Body of pancreas (tissue), 4 donors: ENCODE data around the gene EPN2. TPM values are rescaled to one million over a fixed set of nuclear protein-coding genes. Genes with fewer than 3 reads are reported as not detected.

Source experiments
- ATAC-seq: fragments of 150-250 bp; one replicate; pipeline ENCODE4 v1.9.1; 2016
- DNase-seq, 4 donors: peaks; one replicate each; pipeline ENCODE4 v3.0.0-alpha.2; 2019
- H3K27ac ChIP-seq, 4 donors: fragments of 200-600 bp; sonication (generic); 1 replicate in 3 of 4; 2 replicates in 1 of 4; pipeline versions ENCODE4 v1.5.1 to v1.6.1; 2016 to 2019; ENCODE audit warnings: mild to moderate bottlenecking in 1 of 4, mixed read lengths in 1 of 4, moderate library complexity in 1 of 4
- H3K27me3 ChIP-seq, 2 donors: fragments of 200-600 bp; sonication (generic); one replicate each; pipeline ENCODE4 v1.6.0; 2016; ENCODE audit warnings: mild to moderate bottlenecking in 1 of 2
- H3K36me3 ChIP-seq, 2 donors: fragments of 200-600 bp; sonication (generic); replicated peaks in 1 of 2; 2 replicates each; pipeline ENCODE4 v1.5.1; 2016; ENCODE audit warnings: low read depth in 2 of 2; ENCODE audit not compliant: insufficient read depth in 1 of 2
- H3K4me1 ChIP-seq: fragments of 200-600 bp; sonication (generic); one replicate; pipeline ENCODE4 v1.6.0; 2016
- H3K4me3 ChIP-seq, 2 donors: fragments of 200-600 bp; sonication (generic); 1 replicate in 1 of 2; 2 replicates in 1 of 2; pipeline ENCODE4 v1.5.1; 2016 to 2019
- H3K9me3 ChIP-seq, 3 donors: fragments of 200-600 bp; sonication (generic); 1 replicate in 2 of 3; 2 replicates in 1 of 3; pipeline ENCODE4 v1.5.1; 2016
- POLR2A ChIP-seq, 3 donors: fragments of 450-650 bp; IDR thresholded peaks; one replicate each; pipeline ENCODE4 v1.6.1; 2016; ENCODE audit warnings: antibody characterized with exemption in 3 of 3, mild to moderate bottlenecking in 2 of 3
- WGBS, 2 donors: methylation state at CpG; one replicate each; pipeline ENCODE4 v1.1.5; 2017; 5-methylcytosine and 5-hydroxymethylcytosine counted together
- intact Hi-C: fragments of 100-400 bp; cut with DNase I; formaldehyde crosslinking; loops from one replicate; pipeline ENCODE4 v1.15.1; 2023
- total RNA-seq, 2 donors: library from RNA; depleted of rRNA; stranded (reverse); fragments of >200 nt; gene quantifications; one replicate each; pipeline ENCODE4 v1.1.0, GENCODE V29; 2016
- TF ChIP-seq, protein P1 (sequence below), 7 experiments: fragments of 450-650 bp in 4 of 7; fragments of 200-600 bp in 3 of 7; sonication (generic) in 3 of 7; IDR thresholded peaks; one replicate each; pipeline ENCODE4 v1.5.1; 2016 to 2019; ENCODE audit warnings: antibody characterized with exemption in 7 of 7

EPN2 gene
- total RNA-seq, 2 donors from 2014 or later: 32.7 to 46.5 TPM

DNA sequence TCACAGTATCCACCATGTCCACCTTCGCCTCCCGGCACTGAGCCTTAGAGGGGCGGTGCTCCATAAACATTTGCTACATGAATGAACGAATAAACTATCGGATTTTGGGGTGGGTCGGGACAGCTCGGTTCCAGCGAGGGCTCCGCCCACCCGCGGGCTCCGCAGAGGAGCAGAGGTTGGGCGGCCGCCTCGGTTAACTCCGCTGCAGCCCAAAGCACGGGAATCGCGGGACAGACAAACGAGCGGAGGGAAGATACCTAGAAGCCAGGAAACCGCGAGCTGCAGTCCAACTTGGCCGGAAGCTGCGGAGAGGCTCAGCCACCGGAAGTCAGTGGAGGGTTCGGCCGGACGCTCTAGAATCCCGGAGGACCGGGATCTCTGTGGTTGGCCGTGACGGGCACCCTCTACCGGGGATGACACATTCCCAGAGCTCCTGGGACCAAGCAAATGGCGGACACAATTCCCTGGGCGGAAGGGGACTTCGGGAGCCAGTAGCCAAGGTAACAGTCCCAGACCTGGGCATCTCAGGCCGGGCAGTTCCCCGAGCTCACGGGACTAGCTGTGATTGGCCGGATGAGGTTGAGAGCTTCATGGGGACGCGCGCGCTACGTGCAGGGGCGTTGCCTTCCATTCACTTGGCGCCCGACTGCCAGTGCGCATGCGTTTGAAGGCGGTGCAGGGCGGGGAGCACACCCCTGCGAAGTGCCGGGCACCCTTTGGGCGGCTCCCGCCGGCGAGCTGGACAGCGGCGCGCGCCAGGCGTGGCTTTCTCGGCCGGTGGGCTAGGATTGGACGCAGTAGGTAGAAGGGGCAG, 140.6 kb downstream of the EPN2 start:
- Histone ChIP-seq H3K36me3 (peaks cover 0 to 6% of the 10 kb centered on the region in 2 donors), H3K27ac (peak overlapping the region; percentile 88 to 98 (median 92)), H3K9me3 (no peaks in the 10 kb centered on the region), H3K27me3 (no peaks in the 10 kb centered on the region), H3K4me1 (peaks cover 16% of the 10 kb centered on the region), H3K4me3 (peak overlapping the region; percentile 71 to 76)
- peak; percentile 98 for DNase-seq
- peak; percentile 56 to 83 (median 80) for TF ChIP-seq POLR2A (IDR thresholded peaks at IDR 0.05)
- TF ChIP-seq, protein P1, sequence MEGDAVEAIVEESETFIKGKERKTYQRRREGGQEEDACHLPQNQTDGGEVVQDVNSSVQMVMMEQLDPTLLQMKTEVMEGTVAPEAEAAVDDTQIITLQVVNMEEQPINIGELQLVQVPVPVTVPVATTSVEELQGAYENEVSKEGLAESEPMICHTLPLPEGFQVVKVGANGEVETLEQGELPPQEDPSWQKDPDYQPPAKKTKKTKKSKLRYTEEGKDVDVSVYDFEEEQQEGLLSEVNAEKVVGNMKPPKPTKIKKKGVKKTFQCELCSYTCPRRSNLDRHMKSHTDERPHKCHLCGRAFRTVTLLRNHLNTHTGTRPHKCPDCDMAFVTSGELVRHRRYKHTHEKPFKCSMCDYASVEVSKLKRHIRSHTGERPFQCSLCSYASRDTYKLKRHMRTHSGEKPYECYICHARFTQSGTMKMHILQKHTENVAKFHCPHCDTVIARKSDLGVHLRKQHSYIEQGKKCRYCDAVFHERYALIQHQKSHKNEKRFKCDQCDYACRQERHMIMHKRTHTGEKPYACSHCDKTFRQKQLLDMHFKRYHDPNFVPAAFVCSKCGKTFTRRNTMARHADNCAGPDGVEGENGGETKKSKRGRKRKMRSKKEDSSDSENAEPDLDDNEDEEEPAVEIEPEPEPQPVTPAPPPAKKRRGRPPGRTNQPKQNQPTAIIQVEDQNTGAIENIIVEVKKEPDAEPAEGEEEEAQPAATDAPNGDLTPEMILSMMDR (IDR thresholded peaks at IDR 0.05): no peak
- ATAC-seq: peak; percentile 90
- intact Hi-C loops: no loop called here
- WGBS, 2 donors: 0 to 1% methylated on average over 13 to 67 of the region's 67 CpGs

DNA sequence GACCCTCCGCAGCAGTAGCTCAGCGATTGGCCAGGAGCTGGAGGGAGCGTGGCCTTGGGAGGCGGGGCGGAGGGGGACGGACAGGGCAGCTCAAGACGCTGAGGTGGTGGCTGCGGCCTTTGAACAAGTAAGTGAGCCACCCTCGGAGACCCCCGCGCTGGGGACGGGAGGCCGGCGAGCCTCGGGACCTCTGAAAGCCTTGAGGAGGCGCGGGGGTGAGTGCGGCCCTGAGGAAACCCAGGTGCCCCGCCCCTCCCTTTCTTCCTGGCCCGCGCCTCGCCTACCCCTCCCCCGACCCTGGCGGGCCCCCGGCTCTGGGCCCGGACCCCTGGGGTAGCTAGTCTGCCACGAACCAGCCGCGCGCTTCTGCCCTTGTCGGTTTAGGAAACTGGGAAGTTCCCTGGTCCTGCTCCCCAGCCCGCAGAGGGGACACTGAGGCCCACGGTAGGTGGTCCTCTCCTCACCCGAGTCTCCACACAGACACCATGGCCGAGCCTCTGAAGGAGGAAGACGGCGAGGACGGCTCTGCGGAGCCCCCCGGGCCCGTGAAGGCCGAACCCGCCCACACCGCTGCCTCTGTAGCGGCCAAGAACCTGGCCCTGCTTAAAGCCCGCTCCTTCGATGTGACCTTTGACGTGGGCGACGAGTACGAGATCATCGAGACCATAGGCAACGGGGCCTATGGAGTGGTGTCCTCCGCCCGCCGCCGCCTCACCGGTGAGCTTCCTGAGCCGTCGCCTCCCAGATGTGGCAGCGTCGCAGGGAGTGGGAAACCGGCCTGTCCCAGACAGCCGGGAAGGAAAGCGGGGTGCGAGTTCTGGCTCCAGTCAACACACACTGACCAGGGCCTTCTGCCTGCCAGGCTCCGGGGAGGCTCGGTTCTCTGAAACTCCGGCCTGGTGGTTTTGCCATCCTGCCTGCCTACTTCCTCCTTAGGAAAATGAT, 141.5 kb downstream of the EPN2 start, which contains the start of gene MAPK7:
TSS of gene MAPK7 (plus strand) at position 83 of the 945 bp plus-strand sequence. CDS start at position 486, 403 bp downstream.
- Histone ChIP-seq H3K27ac (peak within 1 kb of the TSS; percentile 88 to 98 (median 92)), H3K4me3 (peak within 1 kb of the TSS; percentile 71 to 76), H3K4me1 (peaks cover 16% of the 10 kb centered on the region), H3K36me3 (peaks cover 0 to 12% of the 10 kb centered on the region in 2 donors), H3K27me3 (no peaks in the 10 kb centered on the region), H3K9me3 (no peaks in the 10 kb centered on the region)
- ATAC-seq (no peak), DNase-seq (peak in 1 of 4 donors; percentile 27)
- WGBS, 2 donors: 3% methylated on average over 8 to 69 of the region's 69 CpGs
- TF ChIP-seq, protein P1 (IDR thresholded peaks at IDR 0.05): no peak
- TF ChIP-seq POLR2A (IDR thresholded peaks at IDR 0.05): no peak
- intact Hi-C loops: no loop called here

DNA sequence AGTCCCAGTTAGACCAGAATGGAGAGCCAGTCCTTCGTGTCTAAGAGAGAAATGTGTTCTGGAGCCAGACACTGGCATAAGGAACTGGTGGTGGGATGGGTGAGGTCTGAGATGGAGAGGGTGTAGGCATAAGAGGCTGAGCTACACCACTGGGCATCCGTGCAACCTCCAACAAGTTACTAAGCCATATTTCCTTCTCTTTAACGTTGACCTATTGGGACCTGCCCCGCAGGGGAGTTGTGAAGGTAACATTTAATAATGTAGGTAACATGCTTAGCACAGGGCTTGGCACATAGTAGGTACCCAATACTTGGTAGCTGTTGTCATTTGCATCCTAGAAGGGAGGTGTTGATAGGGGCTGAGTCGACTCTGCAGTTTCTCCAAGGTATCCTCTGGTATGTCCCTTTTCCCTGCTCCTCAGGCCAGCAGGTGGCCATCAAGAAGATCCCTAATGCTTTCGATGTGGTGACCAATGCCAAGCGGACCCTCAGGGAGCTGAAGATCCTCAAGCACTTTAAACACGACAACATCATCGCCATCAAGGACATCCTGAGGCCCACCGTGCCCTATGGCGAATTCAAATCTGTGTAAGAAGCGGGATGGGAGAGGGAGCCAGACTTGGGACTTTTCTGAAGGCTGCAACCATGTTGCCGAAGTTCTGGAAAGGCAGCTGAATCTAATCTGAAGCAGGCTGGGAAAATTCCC, 142.3 kb downstream of the EPN2 start:
- ATAC-seq (no peak), DNase-seq (peak in 1 of 4 donors; percentile 0)
- H3K4me1 ChIP-seq: peaks cover 16% of the 10 kb centered on the region
- peaks cover 0 to 13% of the 10 kb centered on the region in 2 donors for H3K36me3 ChIP-seq
- no peaks in the 10 kb centered on the region for H3K27me3 ChIP-seq
- H3K9me3 ChIP-seq: no peaks in the 10 kb centered on the region
- WGBS, 2 donors: 73 to 76% methylated on average over 13 of the region's 13 CpGs
- H3K4me3 ChIP-seq: no peak overlapping the region
- peak overlapping the region in 1 of 4 donors; percentile 88 for H3K27ac ChIP-seq
- no peak for TF ChIP-seq POLR2A (IDR thresholded peaks at IDR 0.05)
- TF ChIP-seq, protein P1 (IDR thresholded peaks at IDR 0.05): no peak
- intact Hi-C loops: no loop called here

DNA sequence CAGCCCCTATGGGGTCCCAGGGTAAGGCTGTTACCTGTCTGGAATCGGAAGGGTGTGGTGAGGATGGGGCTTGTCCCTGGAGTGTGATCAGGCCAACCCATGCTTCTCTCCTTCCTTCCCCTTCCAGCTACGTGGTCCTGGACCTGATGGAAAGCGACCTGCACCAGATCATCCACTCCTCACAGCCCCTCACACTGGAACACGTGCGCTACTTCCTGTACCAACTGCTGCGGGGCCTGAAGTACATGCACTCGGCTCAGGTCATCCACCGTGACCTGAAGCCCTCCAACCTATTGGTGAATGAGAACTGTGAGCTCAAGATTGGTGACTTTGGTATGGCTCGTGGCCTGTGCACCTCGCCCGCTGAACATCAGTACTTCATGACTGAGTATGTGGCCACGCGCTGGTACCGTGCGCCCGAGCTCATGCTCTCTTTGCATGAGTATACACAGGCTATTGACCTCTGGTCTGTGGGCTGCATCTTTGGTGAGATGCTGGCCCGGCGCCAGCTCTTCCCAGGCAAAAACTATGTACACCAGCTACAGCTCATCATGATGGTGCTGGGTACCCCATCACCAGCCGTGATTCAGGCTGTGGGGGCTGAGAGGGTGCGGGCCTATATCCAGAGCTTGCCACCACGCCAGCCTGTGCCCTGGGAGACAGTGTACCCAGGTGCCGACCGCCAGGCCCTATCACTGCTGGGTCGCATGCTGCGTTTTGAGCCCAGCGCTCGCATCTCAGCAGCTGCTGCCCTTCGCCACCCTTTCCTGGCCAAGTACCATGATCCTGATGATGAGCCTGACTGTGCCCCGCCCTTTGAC, 143.5 kb downstream of the EPN2 start:
- H3K9me3 ChIP-seq: no peaks in the 10 kb centered on the region
- peaks cover 16% of the 10 kb centered on the region for H3K4me1 ChIP-seq
- peak in 1 of 4 donors; percentile 12 for DNase-seq
- no peak overlapping the region for H3K4me3 ChIP-seq
- WGBS, 2 donors: 90 to 93% methylated on average over 7 to 29 of the region's 29 CpGs
- no peaks in the 10 kb centered on the region for H3K27me3 ChIP-seq
- no peak for ATAC-seq
- intact Hi-C loops: no loop called here
- no peak for TF ChIP-seq POLR2A (IDR thresholded peaks at IDR 0.05)
- TF ChIP-seq, protein P1 (IDR thresholded peaks at IDR 0.05): no peak
- H3K36me3 ChIP-seq: peaks cover 0 to 13% of the 10 kb centered on the region in 2 donors
- H3K27ac ChIP-seq: no peak overlapping the region
